ENCODE measurements around the gene TRERF1. TPM values are rescaled to one million over a fixed set of nuclear protein-coding genes. Genes with fewer than 3 reads are reported as not detected.
"Not testable (repeated sequence)": the region's sequence is repeated elsewhere in the genome, so short reads cannot be mapped to it uniquely, and the experiment has no call there.

Gene TRERF1
- total RNA-seq, 1 experiment from 2014 or later = 14.5 TPM

- Histone ChIP-seq H3K9me3 (ENCODE audit: insufficient read depth, low read depth) (peaks cover 6% of the 10 kb centered on the region), H3K4me3 (no peak overlapping the region), H4K20me1 (ENCODE audit: insufficient read depth) (no peaks in the 10 kb centered on the region), H3K9me2 (ENCODE audit: insufficient read depth) (no peaks in the 10 kb centered on the region), H3K27me3 (ENCODE audit: insufficient read depth, low read depth) (no peaks in the 10 kb centered on the region), H3K27ac (no peak overlapping the region), H3K79me2 (ENCODE audit: low read depth) (no peaks in the 10 kb centered on the region), H3K36me3 (ENCODE audit: low read depth) (no peaks in the 10 kb centered on the region), H3K4me1 (replicated peaks; ENCODE audit: insufficient read depth) (no peaks in the 10 kb centered on the region), H3K4me2 (no peak overlapping the region), H2AFZ (no peak overlapping the region), H3F3A (ENCODE audit: insufficient read depth, low read depth) (no peaks in the 10 kb centered on the region)
- no peak for DNase-seq
- POLR2A ChIA-PET (ENCODE audit: unreplicated experiment) = no interaction called here
- no TSS peak for BruUV-seq (replicated peaks)
- no peak for TF ChIP-seq EZH2 (IDR thresholded peaks at IDR 0.05; ENCODE audit: low read depth)
- no peak for TF ChIP-seq CTCF (conservative IDR thresholded peaks at IDR 0.05)
- intact Hi-C loops (cut with micrococcal nuclease; ENCODE audit: unreplicated experiment) = no loop called here
- CTCF ChIA-PET = no interaction called here
Observed at GRCh38 chr6:42467651-42468050, 15.9 kb upstream of the TRERF1 start.

GRCh38 chr6:42466470-42466869 lies 14.7 kb upstream of the TRERF1 start:
- DNase-seq; BruUV-seq (replicated peaks); H3F3A ChIP-seq (ENCODE audit: insufficient read depth, low read depth); H3K27me3 ChIP-seq (ENCODE audit: insufficient read depth, low read depth); POLR2A ChIA-PET (ENCODE audit: unreplicated experiment); H3K9me3 ChIP-seq (ENCODE audit: insufficient read depth, low read depth); H3K27ac ChIP-seq; intact Hi-C loops (cut with micrococcal nuclease; ENCODE audit: unreplicated experiment); H3K4me1 ChIP-seq (replicated peaks; ENCODE audit: insufficient read depth); H3K9me2 ChIP-seq (ENCODE audit: insufficient read depth); H4K20me1 ChIP-seq (ENCODE audit: insufficient read depth); H2AFZ ChIP-seq; H3K4me3 ChIP-seq; H3K79me2 ChIP-seq (ENCODE audit: low read depth); CTCF ChIA-PET; H3K4me2 ChIP-seq; H3K36me3 ChIP-seq (ENCODE audit: low read depth): not testable (repeated sequence)

GRCh38 chr6:42462474-42462972 lies 10.8 kb upstream of the TRERF1 start:
- DNase-seq = no peak
- no peaks in the 10 kb centered on the region for H3K9me2 ChIP-seq (ENCODE audit: insufficient read depth)
- no TSS peak for BruUV-seq (replicated peaks)
- TF ChIP-seq EZH2 (IDR thresholded peaks at IDR 0.05; ENCODE audit: low read depth) (no peak), CTCF (conservative IDR thresholded peaks at IDR 0.05) (no peak)
- no peaks in the 10 kb centered on the region for H3K27me3 ChIP-seq (ENCODE audit: insufficient read depth, low read depth)
- CTCF ChIA-PET = no interaction called here
- no peaks in the 10 kb centered on the region for H4K20me1 ChIP-seq (ENCODE audit: insufficient read depth)
- no peak overlapping the region for H3K4me2 ChIP-seq
- no peaks in the 10 kb centered on the region for H3K36me3 ChIP-seq (ENCODE audit: low read depth)
- no peak overlapping the region for H3K27ac ChIP-seq
- intact Hi-C loops (cut with micrococcal nuclease; ENCODE audit: unreplicated experiment) = no loop called here
- H3K4me3 ChIP-seq = no peak overlapping the region
- H3K4me1 ChIP-seq (replicated peaks; ENCODE audit: insufficient read depth) = no peaks in the 10 kb centered on the region
- H3F3A ChIP-seq (ENCODE audit: insufficient read depth, low read depth) = no peaks in the 10 kb centered on the region
- no peaks in the 10 kb centered on the region for H3K79me2 ChIP-seq (ENCODE audit: low read depth)
- POLR2A ChIA-PET (ENCODE audit: unreplicated experiment) = interaction anchor here (0.6 kb wide), 1 partner anchor 631 kb away, joined by 6 read pairs; no protein-coding TSS in a partner anchor
- no peaks in the 10 kb centered on the region; the same call in none of the 2 replicates for H3K9me3 ChIP-seq (ENCODE audit: insufficient read depth, low read depth)
- no peak overlapping the region for H2AFZ ChIP-seq

DNA sequence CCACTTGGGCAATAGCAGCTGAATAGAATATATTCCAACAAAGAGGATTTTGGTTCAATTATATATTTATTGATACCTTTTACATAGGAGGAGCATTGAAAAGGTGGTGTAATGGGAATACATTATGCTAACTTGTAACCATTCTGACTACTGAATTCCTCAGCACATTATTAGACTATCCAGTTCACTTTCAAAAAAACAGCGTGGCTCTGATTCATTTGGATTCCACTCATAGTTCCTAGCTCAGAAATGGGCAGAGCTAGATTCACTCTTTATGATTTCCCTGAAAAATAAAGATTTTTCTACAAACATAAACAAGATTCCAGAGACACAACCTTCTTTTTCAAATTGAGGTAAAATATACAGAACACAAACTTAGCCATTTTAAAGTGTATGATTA lies 9.2 kb upstream of the TRERF1 start:
- Histone ChIP-seq H3K36me3 (ENCODE audit: low read depth) (no peaks in the 10 kb centered on the region), H3K9me2 (ENCODE audit: insufficient read depth) (no peaks in the 10 kb centered on the region), H3K4me3 (no peak overlapping the region), H3K27me3 (ENCODE audit: insufficient read depth, low read depth) (no peaks in the 10 kb centered on the region), H3K79me2 (ENCODE audit: low read depth) (no peaks in the 10 kb centered on the region), H3F3A (ENCODE audit: insufficient read depth, low read depth) (no peaks in the 10 kb centered on the region), H4K20me1 (ENCODE audit: insufficient read depth) (no peaks in the 10 kb centered on the region), H3K4me2 (no peak overlapping the region), H3K9me3 (ENCODE audit: insufficient read depth, low read depth) (no peaks in the 10 kb centered on the region; the same call in none of the 2 replicates), H3K4me1 (replicated peaks; ENCODE audit: insufficient read depth) (no peaks in the 10 kb centered on the region), H3K27ac (no peak overlapping the region), H2AFZ (no peak overlapping the region)
- no TSS peak for BruUV-seq (replicated peaks)
- TF ChIP-seq CTCF (conservative IDR thresholded peaks at IDR 0.05) (no peak), EZH2 (IDR thresholded peaks at IDR 0.05; ENCODE audit: low read depth) (no peak)
- POLR2A ChIA-PET (ENCODE audit: unreplicated experiment) = interaction anchor here (1.0 kb wide), 1 partner anchor 58 kb away, joined by 5 read pairs; no protein-coding TSS in a partner anchor
- intact Hi-C loops (cut with micrococcal nuclease; ENCODE audit: unreplicated experiment) = no loop called here
- CTCF ChIA-PET = no interaction called here
- DNase-seq = no peak
